Left lung (tissue), 10 donors: Measurements from ENCODE around the gene ZNF555. TPM values are rescaled to one million over a fixed set of nuclear protein-coding genes. Genes with fewer than 3 reads are reported as not detected.
A peak's percentile ranks its signal among the peaks of the same experiment; 100 is the strongest.

Source experiments
- ATAC-seq: fragments of 200-7000 bp; cut with Tn5 transposase; one replicate; pipeline ENCODE4 v1.9.1; 2020; ENCODE audit warnings: moderate library complexity
- DNase-seq, 4 donors: peaks; one replicate each; pipeline ENCODE4 v3.0.0-alpha.2; 2013 to 2020
- H3K27ac ChIP-seq, 2 donors: fragments of 200-600 bp; sonication (generic) in 1 of 2; one replicate each; pipeline versions ENCODE4 v1.5.0 to v1.8.0; 2020 to 2021
- H3K27me3 ChIP-seq, 2 donors: fragments of 200-600 bp; sonication (generic) in 1 of 2; one replicate each; pipeline versions ENCODE4 v1.5.0 to v1.8.0; 2020 to 2021
- H3K36me3 ChIP-seq, 2 donors: fragments of 200-600 bp; sonication (generic) in 1 of 2; one replicate each; pipeline versions ENCODE4 v1.5.0 to v1.8.0; 2020 to 2021
- H3K4me1 ChIP-seq, 2 donors: fragments of 200-600 bp; one replicate each; pipeline ENCODE4 v1.8.0; 2021
- H3K4me3 ChIP-seq, 2 donors: fragments of 200-600 bp; sonication (generic) in 1 of 2; one replicate each; pipeline versions ENCODE4 v1.5.0 to v1.8.0; 2020 to 2021; ENCODE audit warnings: mild to moderate bottlenecking in 1 of 2
- H3K9me3 ChIP-seq, 2 donors: fragments of 200-600 bp; sonication (generic) in 1 of 2; one replicate each; pipeline versions ENCODE4 v1.5.0 to v1.8.0; 2020 to 2021
- intact Hi-C, 2 donors: fragments of 100-400 bp; cut with DNase I; formaldehyde crosslinking; loops; one replicate each; pipeline versions ENCODE4 v1.11.2 to v1.14.2; 2022
- polyA plus RNA-seq, 6 donors: library from polyadenylated mRNA; unstranded; fragments of 120-200 nt; gene quantifications; one replicate each; pipeline ENCODE4 v1.2.1, GENCODE V29; 2013; ENCODE audit not compliant: insufficient read length in 6 of 6
- total RNA-seq, 2 donors: library from RNA; stranded (reverse); fragmentation: NEBNext Ultra II Directional; extraction: Animal tissue kit (Norgen Biotek cat#: 25700); gene quantifications; one replicate each; pipeline ENCODE4 v1.2.1, GENCODE V29; 2021
- TF ChIP-seq, protein P1 (sequence below), 2 donors: fragments of 200-600 bp; sonication (generic) in 1 of 2; IDR thresholded peaks; one replicate each; pipeline versions ENCODE4 v1.5.0 to v1.8.0; 2021; ENCODE audit warnings: antibody characterized with exemption in 2 of 2
- donor health status: DM: no; HTN: yes; CAD: no.
- donor health status: DM: no; HTN: no; CAD: no.

ZNF555 gene
- total and polyA plus RNA-seq, 8 donors, result 6.2 to 10.6 (median 9.1) TPM

DNA sequence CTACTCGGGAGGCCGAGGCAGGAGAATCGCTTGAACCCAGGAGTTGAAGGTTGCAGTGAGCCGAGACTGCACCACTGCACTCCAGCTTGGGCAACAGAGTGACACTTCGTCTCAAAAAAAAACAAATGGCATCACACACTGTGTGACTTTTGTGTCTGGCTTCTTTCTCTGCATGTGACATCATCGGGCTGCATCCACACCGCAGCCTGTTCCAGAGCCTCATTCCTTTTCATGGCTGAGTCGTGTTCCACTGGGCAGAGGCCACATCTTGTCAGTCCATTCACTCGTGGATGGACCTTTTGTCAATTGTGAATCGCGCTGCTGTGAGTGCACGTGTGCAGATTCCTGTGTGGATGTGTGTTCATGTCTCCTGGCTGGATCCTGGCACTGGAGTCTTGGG lies 47.7 kb upstream of the ZNF555 start:
- Histone ChIP-seq H3K4me3 (no peak overlapping the region), H3K9me3 (no peaks in the 10 kb centered on the region), H3K27me3 (no peaks in the 10 kb centered on the region), H3K4me1 (no peaks in the 10 kb centered on the region), H3K36me3 (peaks cover 0 to 77% of the 10 kb centered on the region in 2 donors), H3K27ac (no peak overlapping the region)
- ATAC-seq, result no peak
- no peak for DNase-seq
- intact Hi-C loops, result no loop called here
- TF ChIP-seq, protein P1, sequence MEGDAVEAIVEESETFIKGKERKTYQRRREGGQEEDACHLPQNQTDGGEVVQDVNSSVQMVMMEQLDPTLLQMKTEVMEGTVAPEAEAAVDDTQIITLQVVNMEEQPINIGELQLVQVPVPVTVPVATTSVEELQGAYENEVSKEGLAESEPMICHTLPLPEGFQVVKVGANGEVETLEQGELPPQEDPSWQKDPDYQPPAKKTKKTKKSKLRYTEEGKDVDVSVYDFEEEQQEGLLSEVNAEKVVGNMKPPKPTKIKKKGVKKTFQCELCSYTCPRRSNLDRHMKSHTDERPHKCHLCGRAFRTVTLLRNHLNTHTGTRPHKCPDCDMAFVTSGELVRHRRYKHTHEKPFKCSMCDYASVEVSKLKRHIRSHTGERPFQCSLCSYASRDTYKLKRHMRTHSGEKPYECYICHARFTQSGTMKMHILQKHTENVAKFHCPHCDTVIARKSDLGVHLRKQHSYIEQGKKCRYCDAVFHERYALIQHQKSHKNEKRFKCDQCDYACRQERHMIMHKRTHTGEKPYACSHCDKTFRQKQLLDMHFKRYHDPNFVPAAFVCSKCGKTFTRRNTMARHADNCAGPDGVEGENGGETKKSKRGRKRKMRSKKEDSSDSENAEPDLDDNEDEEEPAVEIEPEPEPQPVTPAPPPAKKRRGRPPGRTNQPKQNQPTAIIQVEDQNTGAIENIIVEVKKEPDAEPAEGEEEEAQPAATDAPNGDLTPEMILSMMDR (IDR thresholded peaks at IDR 0.05), result no peak

DNA sequence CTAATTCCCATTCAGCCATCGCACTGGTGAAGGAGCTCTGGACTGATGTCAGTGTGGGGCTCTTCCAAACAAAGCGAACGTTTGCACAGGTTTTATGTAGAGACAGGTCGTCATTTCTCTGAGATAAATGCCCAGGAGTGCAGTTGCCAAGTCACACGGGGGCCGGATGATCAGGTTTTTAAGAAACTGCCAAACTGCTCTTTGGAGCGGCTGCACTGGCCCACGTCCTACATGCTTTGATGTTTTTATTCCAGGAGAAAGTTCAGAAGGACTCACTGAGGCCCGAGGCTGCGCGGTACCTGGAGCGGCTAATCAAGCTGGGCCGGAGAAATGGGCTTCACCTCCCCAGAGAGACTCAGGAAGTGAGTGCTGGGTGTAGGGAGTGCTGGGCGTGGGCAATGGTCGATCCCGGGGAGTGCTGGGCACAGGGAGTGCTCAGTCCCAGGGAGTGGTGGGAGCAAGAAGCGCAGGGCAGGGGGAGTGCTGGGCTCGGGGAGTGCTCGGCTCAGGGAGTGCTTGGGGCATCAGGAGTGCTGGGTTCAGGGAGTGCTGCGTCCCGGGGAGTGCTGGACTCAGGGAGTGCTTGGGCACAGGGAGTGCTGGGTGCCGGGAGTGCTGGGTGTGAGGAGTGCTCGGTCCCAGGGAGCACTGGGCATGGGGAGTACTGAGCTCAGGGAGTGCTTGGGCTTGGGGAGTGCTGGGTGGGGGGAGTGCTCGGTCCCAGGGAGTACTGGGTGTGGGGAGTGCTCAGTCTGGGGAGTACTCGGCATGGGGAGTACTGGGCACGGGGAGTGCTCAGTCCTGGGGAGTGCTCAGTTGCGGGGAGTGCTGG lies 45.2 kb upstream of the ZNF555 start:
- Histone ChIP-seq H3K36me3 (peaks cover 0 to 93% of the 10 kb centered on the region in 2 donors), H3K4me3 (no peak overlapping the region), H3K27ac (no peak overlapping the region), H3K9me3 (no peaks in the 10 kb centered on the region), H3K4me1 (no peaks in the 10 kb centered on the region), H3K27me3 (no peaks in the 10 kb centered on the region)
- intact Hi-C loops, result no loop called here
- DNase-seq (peak in 1 of 4 donors; percentile 65), ATAC-seq (no peak)
- TF ChIP-seq, protein P1 (IDR thresholded peaks at IDR 0.05), result no peak

GRCh38 chr19:2796659-2797266 lies 44.5 kb upstream of the ZNF555 start:
- ATAC-seq (no peak), DNase-seq (no peak)
- no peak overlapping the region for H3K27ac ChIP-seq
- H3K4me3 ChIP-seq, result no peak overlapping the region
- TF ChIP-seq, protein P1 (IDR thresholded peaks at IDR 0.05), result no peak
- intact Hi-C loops, result no loop called here
- H3K27me3 ChIP-seq, result no peaks in the 10 kb centered on the region
- no peaks in the 10 kb centered on the region for H3K9me3 ChIP-seq
- H3K36me3 ChIP-seq, result peaks cover 0 to 93% of the 10 kb centered on the region in 2 donors
- no peaks in the 10 kb centered on the region for H3K4me1 ChIP-seq

DNA sequence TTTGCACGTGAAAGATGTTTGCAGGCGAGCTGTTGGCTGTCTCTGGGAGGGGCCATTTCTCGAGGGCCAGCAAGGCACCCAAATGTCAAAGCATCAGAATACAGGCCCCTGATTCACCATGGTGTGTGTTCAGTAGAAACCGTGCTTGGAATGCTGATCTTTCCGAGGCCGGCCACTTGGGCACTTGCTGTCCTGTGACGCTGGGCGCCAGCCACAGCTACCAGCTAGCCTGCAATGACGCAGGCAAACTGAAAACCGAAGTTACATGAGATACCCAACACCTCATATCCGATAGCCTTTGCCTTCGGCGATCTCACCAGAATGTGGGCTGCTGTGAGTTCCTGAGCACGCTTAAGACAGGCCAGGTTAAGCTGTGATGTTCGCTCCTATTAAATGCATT lies 44.0 kb upstream of the ZNF555 start:
- H3K36me3 ChIP-seq, result peaks cover 0 to 88% of the 10 kb centered on the region in 2 donors
- no peaks in the 10 kb centered on the region for H3K27me3 ChIP-seq
- H3K4me1 ChIP-seq, result no peaks in the 10 kb centered on the region
- H3K4me3 ChIP-seq, result no peak overlapping the region
- H3K9me3 ChIP-seq, result no peaks in the 10 kb centered on the region
- TF ChIP-seq, protein P1 (IDR thresholded peaks at IDR 0.05), result no peak
- intact Hi-C loops, result no loop called here
- no peak overlapping the region for H3K27ac ChIP-seq
- DNase-seq, result peak in 1 of 4 donors; percentile 48
- no peak for ATAC-seq

GRCh38 chr19:2798158-2798685 lies 43.1 kb upstream of the ZNF555 start:
- DNase-seq (peak in 1 of 4 donors; percentile 51), ATAC-seq (no peak)
- Histone ChIP-seq H3K27ac (no peak overlapping the region), H3K36me3 (peaks cover 0 to 88% of the 10 kb centered on the region in 2 donors), H3K4me3 (no peak overlapping the region), H3K27me3 (no peaks in the 10 kb centered on the region), H3K4me1 (no peaks in the 10 kb centered on the region), H3K9me3 (no peaks in the 10 kb centered on the region)
- intact Hi-C loops, result no loop called here
- TF ChIP-seq, protein P1 (IDR thresholded peaks at IDR 0.05), result no peak
